Keratinocyte (primary cell): Measurements from ENCODE around the gene ABAT.

Experiments
- EZH2 ChIP-seq: IDR thresholded peaks from one replicate; pipeline ENCODE4 v1.6.1; 2012; ENCODE audit warnings: inconsistent platforms, mild to moderate bottlenecking, low read length, moderate library complexity
- TF ChIP-seq, protein P1 (sequence below), 3 experiments: IDR thresholded peaks in 1 of 3; conservative IDR thresholded peaks in 1 of 3; optimal IDR thresholded peaks in 1 of 3; 2 replicates in 2 of 3; 3 replicates in 1 of 3; pipeline versions ENCODE3 to v1.5.1; 2011; ENCODE audit warnings: low read length in 3 of 3, mild to moderate bottlenecking in 3 of 3, moderate library complexity in 2 of 3, control low read depth in 1 of 3, inconsistent platforms in 1 of 3; ENCODE audit not compliant: insufficient read depth in 2 of 3; ENCODE audit errors: extremely low read depth in 1 of 3

DNA sequence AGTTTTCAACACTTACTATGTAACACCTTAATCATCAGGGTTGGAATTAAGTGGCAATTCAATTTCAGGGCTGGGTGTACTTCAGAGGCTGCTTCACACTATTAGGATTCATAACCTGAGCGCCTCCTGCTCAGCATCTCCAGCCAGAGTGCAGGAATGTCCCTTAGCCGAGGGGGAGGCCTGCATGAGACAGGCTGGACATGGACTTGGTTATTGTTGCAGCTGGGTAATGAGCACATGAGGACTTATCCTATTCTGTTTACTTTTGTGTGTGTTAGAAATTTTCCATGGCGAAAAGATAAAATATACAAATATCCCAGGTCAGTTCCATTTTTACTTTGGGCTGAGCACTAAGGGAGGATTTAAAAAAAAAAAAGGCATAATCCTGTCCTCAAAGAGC is 133.6 kb downstream of the ABAT start:
- TF ChIP-seq, protein P1, sequence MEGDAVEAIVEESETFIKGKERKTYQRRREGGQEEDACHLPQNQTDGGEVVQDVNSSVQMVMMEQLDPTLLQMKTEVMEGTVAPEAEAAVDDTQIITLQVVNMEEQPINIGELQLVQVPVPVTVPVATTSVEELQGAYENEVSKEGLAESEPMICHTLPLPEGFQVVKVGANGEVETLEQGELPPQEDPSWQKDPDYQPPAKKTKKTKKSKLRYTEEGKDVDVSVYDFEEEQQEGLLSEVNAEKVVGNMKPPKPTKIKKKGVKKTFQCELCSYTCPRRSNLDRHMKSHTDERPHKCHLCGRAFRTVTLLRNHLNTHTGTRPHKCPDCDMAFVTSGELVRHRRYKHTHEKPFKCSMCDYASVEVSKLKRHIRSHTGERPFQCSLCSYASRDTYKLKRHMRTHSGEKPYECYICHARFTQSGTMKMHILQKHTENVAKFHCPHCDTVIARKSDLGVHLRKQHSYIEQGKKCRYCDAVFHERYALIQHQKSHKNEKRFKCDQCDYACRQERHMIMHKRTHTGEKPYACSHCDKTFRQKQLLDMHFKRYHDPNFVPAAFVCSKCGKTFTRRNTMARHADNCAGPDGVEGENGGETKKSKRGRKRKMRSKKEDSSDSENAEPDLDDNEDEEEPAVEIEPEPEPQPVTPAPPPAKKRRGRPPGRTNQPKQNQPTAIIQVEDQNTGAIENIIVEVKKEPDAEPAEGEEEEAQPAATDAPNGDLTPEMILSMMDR (optimal IDR thresholded peaks at IDR 0.05 in 1 of 3, IDR thresholded peaks at IDR 0.05 in 1 of 3, conservative IDR thresholded peaks at IDR 0.05 in 1 of 3; ENCODE audit: extremely low read depth in 1 of 3, insufficient read depth in 2 of 3, low read length in 3 of 3) = no peak
- no peak for TF ChIP-seq EZH2
